ENCODE data around the gene MYRIP.

GRCh38 chr3:39843440-39843839, 34.0 kb downstream of the MYRIP start:
- TF ChIP-seq POLR2A (IDR thresholded peaks at IDR 0.05) (no peak), CTCF (IDR thresholded peaks at IDR 0.05) (no peak)
